Measurements from ENCODE around the gene CNKSR3.

Gene CNKSR3

GRCh38 chr6:154537511-154538325 is 27.2 kb upstream of the CNKSR3 start:
- no peak for ATAC-seq (ENCODE audit: low read depth)
- Mint-ChIP-seq H3K4me3 (no peak overlapping the region), H3K27me3 (peaks cover 4% of the 10 kb centered on the region), H3K36me3 (no peaks in the 10 kb centered on the region), H3K4me1 (no peaks in the 10 kb centered on the region), H3K27ac (no peak overlapping the region), H3K9me3 (no peaks in the 10 kb centered on the region)
- no peak for DNase-seq (ENCODE audit: low spot score in 2 of 2)

DNA sequence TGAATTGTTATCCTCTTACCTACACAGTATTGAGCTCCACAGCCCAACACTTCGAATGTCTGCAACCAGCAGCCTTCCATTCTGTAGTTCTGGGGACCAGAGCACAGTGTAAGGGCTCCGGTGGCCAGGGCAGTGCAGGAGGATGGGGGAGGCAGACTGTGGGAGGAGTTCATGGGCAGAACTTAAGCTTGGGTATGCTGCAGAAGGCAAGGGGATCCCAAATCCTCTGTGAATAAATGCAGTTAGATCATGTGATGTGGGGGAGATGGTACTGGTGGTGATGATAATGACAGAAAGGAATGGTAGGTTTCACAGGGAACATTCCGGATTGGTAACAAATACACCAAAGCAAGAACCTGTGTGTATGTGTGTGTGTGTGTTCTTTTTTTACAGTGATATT is 26.5 kb upstream of the CNKSR3 start:
- no peak for DNase-seq (ENCODE audit: low spot score in 2 of 2)
- Mint-ChIP-seq H3K9me3 (no peaks in the 10 kb centered on the region), H3K36me3 (no peaks in the 10 kb centered on the region), H3K4me1 (no peaks in the 10 kb centered on the region), H3K27ac (no peak overlapping the region), H3K4me3 (no peak overlapping the region), H3K27me3 (peaks cover 4% of the 10 kb centered on the region)
- ATAC-seq (ENCODE audit: low read depth), result no peak

GRCh38 chr6:154536255-154536654 is 25.8 kb upstream of the CNKSR3 start:
- no peak overlapping the region for H3K4me3 Mint-ChIP-seq

GRCh38 chr6:154535851-154536250 is 25.4 kb upstream of the CNKSR3 start:
- no peak for DNase-seq (ENCODE audit: low spot score in 2 of 2)
- no peaks in the 10 kb centered on the region for H3K4me1 Mint-ChIP-seq
- H3K9me3 Mint-ChIP-seq, result no peaks in the 10 kb centered on the region
- H3K27me3 Mint-ChIP-seq, result peaks cover 4% of the 10 kb centered on the region
- H3K27ac Mint-ChIP-seq, result no peak overlapping the region
- no peaks in the 10 kb centered on the region for H3K36me3 Mint-ChIP-seq
- ATAC-seq (ENCODE audit: low read depth), result no peak
- no peak overlapping the region for H3K4me3 Mint-ChIP-seq

More at GRCh38 chr6:154536255-154536654, 25.8 kb upstream of the CNKSR3 start:
- Mint-ChIP-seq H3K36me3 (no peaks in the 10 kb centered on the region), H3K27ac (no peak overlapping the region), H3K27me3 (peaks cover 4% of the 10 kb centered on the region), H3K4me1 (no peaks in the 10 kb centered on the region), H3K9me3 (no peaks in the 10 kb centered on the region)
- DNase-seq (ENCODE audit: low spot score in 2 of 2), result no peak
- no peak for ATAC-seq (ENCODE audit: low read depth)

GRCh38 chr6:154535147-154535546 is 24.7 kb upstream of the CNKSR3 start:
- Mint-ChIP-seq H3K27ac (no peak overlapping the region), H3K9me3 (no peaks in the 10 kb centered on the region), H3K4me3 (no peak overlapping the region), H3K36me3 (no peaks in the 10 kb centered on the region), H3K27me3 (peaks cover 4% of the 10 kb centered on the region), H3K4me1 (no peaks in the 10 kb centered on the region)
- DNase-seq (ENCODE audit: low spot score in 2 of 2) (no peak), ATAC-seq (ENCODE audit: low read depth) (no peak)

- peaks cover 4% of the 10 kb centered on the region for H3K27me3 Mint-ChIP-seq
- H3K27ac Mint-ChIP-seq, result no peak overlapping the region
- DNase-seq (ENCODE audit: low spot score in 2 of 2) (no peak), ATAC-seq (ENCODE audit: low read depth) (no peak)
- no peaks in the 10 kb centered on the region for H3K9me3 Mint-ChIP-seq
- no peaks in the 10 kb centered on the region for H3K4me1 Mint-ChIP-seq
- H3K4me3 Mint-ChIP-seq, result no peak overlapping the region
- no peaks in the 10 kb centered on the region for H3K36me3 Mint-ChIP-seq
Observed at GRCh38 chr6:154534531-154534930, 24.0 kb upstream of the CNKSR3 start.

DNA sequence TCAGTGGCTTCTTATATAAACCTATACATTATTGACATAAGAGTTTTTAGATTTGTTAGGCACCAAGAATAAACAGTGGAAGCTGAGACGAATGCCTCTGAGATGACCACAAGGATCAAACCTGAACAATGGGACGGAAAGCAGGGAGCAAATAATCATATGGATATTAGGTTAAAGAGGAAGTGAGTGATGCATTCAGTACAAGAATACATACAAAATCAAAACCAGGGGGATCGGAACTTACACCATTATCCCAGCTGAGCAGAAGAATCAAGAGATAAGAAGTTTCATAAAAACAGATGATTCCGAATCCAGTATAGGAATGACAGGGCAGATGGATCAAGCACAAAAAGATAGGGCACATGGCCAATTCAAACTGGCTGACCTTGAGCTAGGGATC is 21.9 kb upstream of the CNKSR3 start:
- no peak for ATAC-seq (ENCODE audit: low read depth)
- peaks cover 4% of the 10 kb centered on the region for H3K27me3 Mint-ChIP-seq
- H3K9me3 Mint-ChIP-seq, result no peaks in the 10 kb centered on the region
- no peak overlapping the region for H3K4me3 Mint-ChIP-seq
- no peaks in the 10 kb centered on the region for H3K4me1 Mint-ChIP-seq
- H3K36me3 Mint-ChIP-seq, result no peaks in the 10 kb centered on the region
- no peak overlapping the region for H3K27ac Mint-ChIP-seq
- DNase-seq (ENCODE audit: low spot score in 2 of 2), result no peak

- Mint-ChIP-seq H3K4me3 (no peak overlapping the region), H3K9me3 (no peaks in the 10 kb centered on the region), H3K4me1 (no peaks in the 10 kb centered on the region), H3K27ac (no peak overlapping the region), H3K27me3 (no peaks in the 10 kb centered on the region), H3K36me3 (no peaks in the 10 kb centered on the region)
- no peak for DNase-seq (ENCODE audit: low spot score in 2 of 2)
- ATAC-seq (ENCODE audit: low read depth), result no peak
Observed at GRCh38 chr6:154529957-154530356, 19.5 kb upstream of the CNKSR3 start.

DNA sequence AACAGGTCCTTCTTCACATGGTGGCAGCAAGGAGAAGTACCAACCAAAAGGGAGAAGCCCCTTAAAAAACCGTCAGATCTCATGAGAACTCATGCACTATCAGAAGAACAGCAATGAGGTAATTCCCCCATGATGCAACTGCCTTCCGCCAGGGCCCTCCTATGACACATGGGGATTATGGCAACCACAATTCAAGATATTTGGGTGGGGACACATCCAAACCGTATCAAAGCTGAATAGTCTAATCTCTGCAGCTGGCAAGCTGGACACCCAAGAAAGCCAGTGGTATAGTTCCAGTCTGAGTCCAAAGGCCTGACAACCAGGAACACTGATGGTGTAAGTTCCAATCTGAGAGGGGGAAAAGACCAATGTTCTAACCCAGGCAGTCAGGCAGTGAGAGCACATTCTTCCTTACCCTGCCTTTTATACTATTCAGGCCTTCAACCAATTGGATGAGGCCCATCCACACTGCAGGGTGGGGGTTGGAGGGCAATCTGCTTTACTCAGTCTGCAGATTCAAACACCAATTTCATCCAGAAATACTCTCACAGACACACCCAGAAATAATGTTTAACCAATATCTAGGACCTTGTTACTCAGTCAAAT is 17.9 kb upstream of the CNKSR3 start:
- Mint-ChIP-seq H3K36me3 (no peaks in the 10 kb centered on the region), H3K27ac (no peak overlapping the region), H3K4me1 (no peaks in the 10 kb centered on the region), H3K4me3 (no peak overlapping the region), H3K9me3 (no peaks in the 10 kb centered on the region), H3K27me3 (no peaks in the 10 kb centered on the region)
- no peak for DNase-seq (ENCODE audit: low spot score in 2 of 2)
- no peak for ATAC-seq (ENCODE audit: low read depth)

DNA sequence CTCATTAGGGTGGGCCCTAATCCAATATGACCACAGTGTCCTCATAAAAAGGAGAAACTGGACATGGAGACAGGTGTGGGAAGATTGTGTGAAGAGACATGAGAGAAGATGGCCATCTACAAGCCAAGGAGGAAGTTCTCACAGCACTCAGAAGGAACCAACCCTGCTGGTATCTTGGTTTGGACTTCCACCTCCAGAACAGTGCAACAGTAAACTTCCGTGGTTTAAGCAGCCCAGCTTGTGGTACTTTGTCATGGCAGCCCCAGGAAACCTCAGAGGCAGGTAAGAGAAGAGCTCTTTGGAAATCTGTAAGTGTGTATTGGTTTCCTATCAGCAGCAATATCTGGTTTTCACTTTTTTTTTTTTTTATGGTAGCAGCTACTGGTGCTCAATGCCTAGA is 16.5 kb upstream of the CNKSR3 start:
- no peak overlapping the region for H3K27ac Mint-ChIP-seq
- no peaks in the 10 kb centered on the region for H3K27me3 Mint-ChIP-seq
- no peak for DNase-seq (ENCODE audit: low spot score in 2 of 2)
- no peak overlapping the region for H3K4me3 Mint-ChIP-seq
- H3K4me1 Mint-ChIP-seq, result no peaks in the 10 kb centered on the region
- no peaks in the 10 kb centered on the region for H3K36me3 Mint-ChIP-seq
- H3K9me3 Mint-ChIP-seq, result no peaks in the 10 kb centered on the region
- no peak for ATAC-seq (ENCODE audit: low read depth)

- H3K27ac Mint-ChIP-seq, result no peak overlapping the region
- no peaks in the 10 kb centered on the region for H3K4me1 Mint-ChIP-seq
- DNase-seq (ENCODE audit: low spot score in 2 of 2), result no peak
- H3K27me3 Mint-ChIP-seq, result peaks cover 1% of the 10 kb centered on the region
- no peaks in the 10 kb centered on the region for H3K36me3 Mint-ChIP-seq
- ATAC-seq (ENCODE audit: low read depth), result no peak
- H3K9me3 Mint-ChIP-seq, result no peaks in the 10 kb centered on the region
- H3K4me3 Mint-ChIP-seq, result no peak overlapping the region
Observed at GRCh38 chr6:154522576-154522975, 12.1 kb upstream of the CNKSR3 start.

DNA sequence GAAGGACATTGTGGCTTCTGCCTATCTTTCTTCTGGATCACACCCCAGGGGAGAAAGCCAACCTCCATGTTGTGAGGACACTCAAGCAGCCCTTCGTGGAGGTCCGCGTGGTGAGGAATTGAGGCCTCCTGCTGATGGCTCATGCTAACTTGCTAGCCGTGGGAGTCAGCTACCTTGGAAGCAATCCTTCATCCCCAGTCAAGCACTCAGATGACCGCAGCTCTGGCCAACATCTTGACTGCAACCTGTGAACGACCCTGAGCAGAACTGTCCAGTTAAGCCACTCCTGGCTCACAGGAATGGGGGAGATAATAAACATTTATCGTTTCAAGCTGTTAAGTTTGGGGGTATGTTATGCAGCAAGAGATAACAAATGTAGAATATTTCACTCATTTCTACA is 10.9 kb upstream of the CNKSR3 start:
- H3K36me3 Mint-ChIP-seq, result no peaks in the 10 kb centered on the region
- H3K4me1 Mint-ChIP-seq, result no peaks in the 10 kb centered on the region
- no peak overlapping the region for H3K4me3 Mint-ChIP-seq
- H3K27ac Mint-ChIP-seq, result no peak overlapping the region
- DNase-seq (ENCODE audit: low spot score in 2 of 2) (no peak), ATAC-seq (ENCODE audit: low read depth) (no peak)
- H3K27me3 Mint-ChIP-seq, result peaks cover 3% of the 10 kb centered on the region
- no peaks in the 10 kb centered on the region for H3K9me3 Mint-ChIP-seq

DNA sequence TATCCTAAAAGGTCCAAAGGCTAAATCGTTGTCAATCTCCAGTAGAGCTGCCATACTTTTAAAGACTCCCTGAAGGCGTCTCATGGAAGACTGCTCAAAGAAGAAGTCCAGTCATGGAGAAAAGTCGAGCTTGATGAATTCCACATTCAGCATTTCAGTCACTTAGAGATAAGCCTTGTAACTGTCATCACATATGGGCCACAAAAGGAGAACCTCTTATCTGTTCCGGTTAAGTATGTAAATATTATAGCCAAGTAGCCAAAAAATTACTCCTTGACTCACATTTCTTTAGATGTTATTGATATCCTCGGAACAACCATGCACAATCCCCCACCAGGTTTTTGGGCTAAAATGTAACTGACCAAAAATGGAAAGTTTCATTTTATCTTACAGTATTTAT is 9.8 kb upstream of the CNKSR3 start:
- peaks cover 9% of the 10 kb centered on the region for H3K27me3 Mint-ChIP-seq
- H3K9me3 Mint-ChIP-seq, result no peaks in the 10 kb centered on the region
- DNase-seq (ENCODE audit: low spot score in 2 of 2), result no peak
- H3K4me1 Mint-ChIP-seq, result no peaks in the 10 kb centered on the region
- H3K36me3 Mint-ChIP-seq, result no peaks in the 10 kb centered on the region
- no peak for ATAC-seq (ENCODE audit: low read depth)
- no peak overlapping the region for H3K27ac Mint-ChIP-seq
- H3K4me3 Mint-ChIP-seq, result no peak overlapping the region

- no peak overlapping the region for H3K4me3 Mint-ChIP-seq
- no peak overlapping the region for H3K27ac Mint-ChIP-seq
- DNase-seq (ENCODE audit: low spot score in 2 of 2), result no peak
- peaks cover 9% of the 10 kb centered on the region for H3K27me3 Mint-ChIP-seq
- H3K9me3 Mint-ChIP-seq, result no peaks in the 10 kb centered on the region
- no peaks in the 10 kb centered on the region for H3K36me3 Mint-ChIP-seq
- H3K4me1 Mint-ChIP-seq, result no peaks in the 10 kb centered on the region
- no peak for ATAC-seq (ENCODE audit: low read depth)
Observed at GRCh38 chr6:154518396-154518795, 7.9 kb upstream of the CNKSR3 start.

GRCh38 chr6:154516276-154516675 is 5.8 kb upstream of the CNKSR3 start:
- Mint-ChIP-seq H3K27me3 (peaks cover 20% of the 10 kb centered on the region), H3K4me1 (peaks cover 3% of the 10 kb centered on the region), H3K36me3 (peaks cover 2% of the 10 kb centered on the region), H3K4me3 (no peak overlapping the region), H3K27ac (no peak overlapping the region), H3K9me3 (no peaks in the 10 kb centered on the region)
- no peak for DNase-seq (ENCODE audit: low spot score in 2 of 2)
- no peak for ATAC-seq (ENCODE audit: low read depth)

All from memory B cell (primary cell).